DMS53 (cell line): Measurements from ENCODE around the gene BSN.
"Not testable (repeated sequence)": the region's sequence is repeated elsewhere in the genome, so short reads cannot be mapped to it uniquely, and the experiment has no call there.

ENCODE experiments used
- DNase-seq: peaks from one replicate; lab custom pipeline; 2025; lab: John Stamatoyannopoulos, UW

Gene BSN

DNA sequence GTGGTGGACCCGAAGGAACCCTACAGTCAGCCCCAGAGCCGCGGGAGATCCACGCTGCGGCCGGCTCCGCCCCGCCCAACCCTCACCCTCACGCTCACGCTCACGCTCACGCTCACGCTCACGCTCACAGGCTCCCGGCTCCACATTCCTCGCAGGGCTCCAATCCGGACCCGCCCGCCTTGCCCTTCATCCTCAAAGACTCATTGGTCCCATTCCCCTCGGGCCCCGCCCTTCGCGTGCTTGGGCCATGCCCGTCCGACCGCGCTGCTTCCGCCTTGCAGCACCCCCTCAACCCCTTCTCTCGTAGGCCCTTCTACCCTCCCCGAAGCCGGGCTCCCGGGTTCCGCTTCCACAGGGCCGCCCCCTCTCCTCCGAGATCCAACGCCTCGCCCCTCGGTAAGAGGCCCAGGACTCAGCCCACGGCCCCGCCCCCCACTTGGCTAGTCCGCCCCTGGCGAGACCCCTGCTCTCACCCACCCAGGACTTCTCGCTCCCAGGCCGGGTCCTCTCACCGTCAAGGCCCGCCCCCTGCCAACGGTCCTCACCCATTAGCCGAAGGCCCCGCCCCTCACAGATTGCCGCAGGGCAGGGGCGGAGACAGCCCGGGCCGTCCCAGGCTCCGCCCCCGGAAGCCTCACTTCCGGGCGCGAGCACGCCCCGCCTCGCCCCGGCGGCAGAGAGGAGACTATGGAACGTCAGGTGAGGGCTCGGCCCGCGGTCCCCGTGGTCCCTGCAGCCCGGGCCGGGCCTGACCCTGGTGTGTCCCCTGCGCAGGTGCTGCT, 119.6 kb downstream of the BSN start, which contains the start of gene APEH:
Gene APEH (plus strand): TSS at position 637 of the 782 bp plus-strand sequence. CDS start 51 bp downstream, at position 688.
- no peak for DNase-seq

DNA sequence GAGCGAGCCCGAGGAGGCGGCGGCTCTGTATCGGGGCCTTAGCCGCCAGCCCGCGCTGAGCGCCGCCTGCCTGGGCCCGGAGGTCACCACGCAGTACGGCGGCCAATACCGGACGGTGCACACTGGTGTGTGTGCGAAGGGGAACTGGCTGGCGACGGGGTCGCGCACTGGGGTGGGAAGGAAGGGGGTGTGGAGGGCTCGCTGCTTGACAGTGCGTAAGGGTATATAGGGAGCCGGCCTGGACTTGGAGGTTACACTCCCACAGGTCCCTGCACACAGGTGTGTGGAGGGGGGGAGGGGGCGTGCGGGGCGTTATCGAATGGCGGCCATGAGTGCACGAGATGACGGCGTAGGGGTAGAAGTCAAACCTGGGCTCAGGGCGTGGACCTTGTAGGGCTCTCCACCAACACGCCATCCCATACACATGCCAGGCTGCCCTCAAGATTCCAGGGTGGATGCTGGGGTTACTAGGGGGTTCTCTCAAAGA, 120.3 kb downstream of the BSN start:
- no peak for DNase-seq

DNA sequence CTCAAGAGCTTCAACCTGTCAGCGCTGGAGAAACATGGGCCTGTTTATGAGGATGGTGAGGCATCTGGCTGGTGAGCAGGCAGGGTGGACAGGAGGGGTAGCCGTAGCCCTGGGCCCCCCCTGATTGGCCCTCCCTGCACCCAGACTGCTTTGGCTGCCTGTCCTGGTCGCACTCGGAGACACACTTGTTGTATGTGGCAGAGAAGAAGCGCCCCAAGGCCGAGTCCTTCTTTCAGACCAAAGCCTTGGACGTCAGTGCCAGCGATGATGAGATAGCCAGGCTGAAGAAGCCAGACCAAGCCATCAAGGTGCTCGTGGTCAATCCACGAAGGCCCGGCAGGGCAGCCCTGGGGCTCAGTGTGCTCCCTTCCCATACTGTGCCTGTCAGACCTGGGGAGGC, 121.6 kb downstream of the BSN start:
- no peak for DNase-seq

DNA sequence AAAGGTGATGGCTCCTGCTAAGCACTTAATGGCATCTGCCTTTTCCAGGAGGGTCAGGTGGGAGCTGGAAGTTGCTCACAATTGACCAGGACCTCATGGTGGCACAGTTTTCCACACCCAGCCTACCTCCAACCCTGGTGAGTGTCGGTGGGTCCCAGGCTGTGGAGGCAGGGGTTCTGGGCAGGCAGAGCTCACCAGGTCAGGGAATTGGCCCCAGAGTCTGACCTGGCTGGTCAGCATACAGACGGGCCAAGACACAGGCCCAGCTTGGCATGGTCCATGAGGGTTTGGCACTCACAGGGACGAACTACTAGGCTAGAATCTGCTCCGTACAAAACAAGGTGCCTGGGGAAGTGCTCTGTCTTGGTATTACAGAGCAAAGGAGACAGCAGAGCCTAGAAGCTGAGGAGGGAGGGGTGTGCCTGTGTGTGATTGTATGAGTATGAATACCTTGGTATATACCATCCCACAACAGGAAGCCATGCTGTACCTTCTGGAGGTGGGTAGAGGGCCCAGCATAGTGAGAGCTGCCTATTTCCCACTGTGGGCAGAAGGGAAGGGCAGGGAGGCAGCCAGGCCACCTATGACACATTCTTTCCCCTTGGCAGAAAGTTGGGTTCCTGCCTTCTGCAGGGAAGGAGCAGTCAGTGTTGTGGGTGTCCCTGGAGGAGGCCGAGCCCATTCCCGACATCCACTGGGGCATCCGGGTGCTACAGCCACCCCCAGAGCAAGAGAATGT, 126.4 kb downstream of the BSN start:
- no peak for DNase-seq

DNA sequence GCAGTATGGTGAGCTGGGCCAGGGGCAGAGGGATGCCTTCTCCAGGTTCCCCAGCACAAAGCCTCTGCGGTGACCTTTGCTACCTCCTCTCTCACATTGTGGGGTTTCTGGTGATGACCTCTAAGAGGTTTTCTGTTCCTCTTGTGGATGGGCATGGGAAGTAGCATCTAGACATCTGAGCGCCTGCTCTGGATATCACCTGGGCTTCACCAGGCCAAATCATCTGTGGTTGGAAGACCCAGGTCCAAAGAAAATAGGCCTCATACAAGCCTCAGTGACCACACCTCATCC, 126.9 kb downstream of the BSN start:
- no peak for DNase-seq

DNA sequence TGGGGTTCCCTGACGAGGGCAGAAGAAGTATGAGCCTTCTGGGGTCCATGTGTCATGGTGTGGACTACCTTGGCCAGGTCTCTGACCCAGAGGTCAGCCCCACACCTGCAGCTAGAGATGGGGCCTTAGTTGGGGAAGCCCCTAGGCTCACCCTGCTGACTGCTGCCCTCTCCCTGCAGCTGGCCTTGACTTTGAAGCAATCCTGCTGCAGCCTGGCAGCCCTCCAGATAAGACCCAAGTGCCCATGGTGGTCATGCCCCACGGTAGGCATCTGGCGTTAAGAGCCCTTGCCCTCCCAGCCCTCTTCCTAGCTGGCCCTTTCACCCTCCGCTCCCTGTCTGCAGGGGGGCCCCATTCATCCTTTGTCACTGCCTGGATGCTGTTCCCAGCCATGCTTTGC, 127.3 kb downstream of the BSN start:
- no peak for DNase-seq

DNA sequence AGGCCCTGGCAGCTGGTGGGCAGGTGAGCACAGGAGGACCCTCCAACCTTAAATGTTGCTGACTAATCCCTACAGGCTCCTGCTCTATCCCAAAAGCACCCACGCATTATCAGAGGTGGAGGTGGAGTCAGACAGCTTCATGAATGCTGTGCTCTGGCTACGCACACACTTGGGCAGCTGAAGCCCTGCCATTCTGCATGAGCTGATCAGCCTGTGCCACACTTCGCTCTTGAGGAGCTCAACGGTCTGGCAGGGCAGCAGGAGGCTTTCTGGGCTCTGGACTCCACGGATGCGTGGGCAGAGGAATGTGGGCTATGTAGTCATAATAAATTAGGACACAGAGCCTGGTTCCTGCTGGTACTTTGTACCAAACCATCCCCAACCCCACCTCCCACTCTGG, 128.9 kb downstream of the BSN start:
- DNase-seq = no peak

DNA sequence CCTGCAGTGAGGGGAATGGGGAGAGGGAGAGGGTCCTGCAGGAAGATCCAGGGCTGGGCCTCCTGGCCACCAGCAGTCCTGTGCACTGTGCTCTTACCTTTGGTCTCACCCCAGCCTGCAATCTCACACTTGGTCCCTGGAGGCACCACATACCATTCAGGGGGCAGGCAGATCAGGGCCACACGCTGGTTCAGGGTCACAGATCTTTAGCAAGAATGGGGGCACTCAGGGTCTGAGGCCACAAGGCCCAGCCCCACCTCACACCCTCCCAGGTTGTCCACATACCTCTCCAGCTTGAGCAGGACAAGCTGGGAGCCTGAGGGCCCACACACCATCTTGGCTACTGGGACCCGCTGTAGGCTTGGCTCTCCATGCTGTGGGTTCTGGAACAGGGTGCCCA, 130.2 kb downstream of the BSN start:
- not testable (repeated sequence) for DNase-seq

DNA sequence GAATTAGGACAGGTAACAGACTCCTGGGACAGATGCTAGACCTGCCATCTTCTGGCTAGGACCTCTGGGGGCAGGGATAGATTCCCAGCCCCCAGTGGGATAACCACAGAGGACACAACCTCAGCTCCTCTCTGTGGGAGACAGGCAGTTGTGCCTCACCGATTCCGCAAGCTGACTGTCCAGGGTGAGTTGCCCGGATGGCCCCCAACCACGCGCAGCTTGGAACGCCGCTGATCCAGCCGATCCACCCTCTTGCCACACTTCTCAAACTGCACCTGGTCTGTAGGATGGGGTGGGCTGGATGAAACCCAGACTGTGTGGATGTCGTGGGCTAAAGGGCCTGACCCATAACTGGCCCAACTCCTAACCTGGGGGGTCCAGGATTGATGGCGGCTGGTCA, 130.8 kb downstream of the BSN start:
- not testable (repeated sequence) for DNase-seq

DNA sequence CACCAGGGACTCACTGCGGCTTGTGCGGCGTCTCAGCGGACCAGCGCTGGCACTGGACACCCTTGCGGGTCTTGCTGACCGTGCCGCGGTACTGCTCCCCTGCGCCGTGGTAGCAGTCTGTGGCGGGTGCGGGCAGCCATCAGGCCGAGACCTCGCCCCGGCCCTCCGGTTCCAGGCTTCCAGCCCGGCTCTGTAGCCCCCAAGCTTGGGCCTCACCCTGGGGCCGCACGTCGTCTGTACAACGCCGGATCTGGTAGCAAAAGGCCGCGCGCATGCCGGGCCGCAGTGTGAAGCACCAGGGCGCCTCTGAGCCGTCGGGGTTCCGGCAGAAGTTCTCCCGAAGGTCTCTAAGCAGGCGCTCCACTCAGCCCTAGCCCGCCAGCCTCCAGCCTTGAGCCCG, 131.6 kb downstream of the BSN start:
- DNase-seq = not testable (repeated sequence)

DNA sequence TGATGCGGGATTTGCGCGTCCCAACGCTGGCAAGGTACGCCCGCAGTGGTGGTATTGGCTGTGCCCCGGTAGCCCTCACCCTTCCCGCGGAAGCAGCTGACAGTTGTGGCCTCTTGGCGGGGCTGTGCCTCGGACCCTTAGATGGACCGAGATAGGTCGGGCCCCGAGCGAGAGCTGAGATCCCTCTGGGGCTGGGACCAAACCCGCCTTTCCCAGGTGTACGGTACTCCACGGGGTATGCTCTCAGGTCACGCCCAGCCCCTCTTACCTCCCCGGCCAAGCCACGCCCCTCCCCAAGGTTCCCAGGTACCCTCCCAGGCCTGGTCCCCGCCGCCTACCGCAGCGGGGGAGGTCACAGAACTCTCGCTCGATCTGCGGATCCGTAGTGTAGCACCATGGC, 132.1 kb downstream of the BSN start:
- not testable (repeated sequence) for DNase-seq

DNA sequence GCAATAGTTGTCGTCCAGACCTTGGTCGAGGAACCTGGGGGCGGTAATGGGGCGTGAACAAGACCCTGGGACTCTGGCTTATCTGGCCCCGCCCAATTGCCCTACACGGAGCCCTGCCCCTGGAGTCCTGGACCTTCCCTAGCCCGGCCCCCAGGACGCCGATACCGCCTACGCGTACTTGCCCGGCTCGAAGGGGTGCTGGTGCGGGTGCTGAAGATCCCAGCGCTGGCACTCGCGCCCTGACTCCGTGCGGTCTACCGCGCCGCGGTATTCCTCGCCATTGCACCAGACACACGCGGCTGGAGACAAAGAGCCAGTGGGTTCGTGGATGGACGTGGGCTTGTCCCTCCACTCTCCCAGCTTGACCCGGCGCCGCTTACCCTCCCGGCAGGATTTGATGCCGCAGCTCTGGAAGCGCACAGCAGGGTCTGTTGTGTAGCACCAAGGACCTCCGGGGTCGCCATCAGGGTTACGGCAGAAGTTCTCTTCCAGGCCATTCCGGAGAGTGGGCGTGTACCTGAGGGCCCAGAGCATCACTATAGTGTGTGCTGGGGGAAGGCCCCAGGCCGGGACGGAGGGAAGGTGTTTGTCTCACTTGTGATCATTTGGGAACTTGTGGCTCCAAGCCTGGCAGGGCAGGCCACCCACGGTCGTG, 132.6 kb downstream of the BSN start:
- not testable (repeated sequence) for DNase-seq

DNA sequence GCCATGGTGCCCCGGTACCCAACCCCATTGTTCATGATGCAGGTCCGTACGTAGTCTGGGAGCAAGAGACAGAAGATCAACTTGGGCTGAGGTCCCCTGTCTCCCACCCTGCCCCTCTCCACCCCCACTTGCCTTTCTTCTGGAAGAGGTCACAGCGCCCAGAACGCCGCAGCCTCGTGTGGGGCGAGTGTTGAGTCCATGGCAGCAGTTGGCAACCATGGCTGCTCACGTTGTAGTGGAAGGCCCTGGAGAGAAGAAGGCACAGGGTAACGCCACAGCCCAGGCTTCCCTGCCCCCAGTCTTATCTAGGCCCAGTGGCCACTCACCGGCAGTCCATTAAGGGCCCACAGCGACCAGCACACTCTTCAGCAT, 133.1 kb downstream of the BSN start:
- DNase-seq = not testable (repeated sequence)

DNA sequence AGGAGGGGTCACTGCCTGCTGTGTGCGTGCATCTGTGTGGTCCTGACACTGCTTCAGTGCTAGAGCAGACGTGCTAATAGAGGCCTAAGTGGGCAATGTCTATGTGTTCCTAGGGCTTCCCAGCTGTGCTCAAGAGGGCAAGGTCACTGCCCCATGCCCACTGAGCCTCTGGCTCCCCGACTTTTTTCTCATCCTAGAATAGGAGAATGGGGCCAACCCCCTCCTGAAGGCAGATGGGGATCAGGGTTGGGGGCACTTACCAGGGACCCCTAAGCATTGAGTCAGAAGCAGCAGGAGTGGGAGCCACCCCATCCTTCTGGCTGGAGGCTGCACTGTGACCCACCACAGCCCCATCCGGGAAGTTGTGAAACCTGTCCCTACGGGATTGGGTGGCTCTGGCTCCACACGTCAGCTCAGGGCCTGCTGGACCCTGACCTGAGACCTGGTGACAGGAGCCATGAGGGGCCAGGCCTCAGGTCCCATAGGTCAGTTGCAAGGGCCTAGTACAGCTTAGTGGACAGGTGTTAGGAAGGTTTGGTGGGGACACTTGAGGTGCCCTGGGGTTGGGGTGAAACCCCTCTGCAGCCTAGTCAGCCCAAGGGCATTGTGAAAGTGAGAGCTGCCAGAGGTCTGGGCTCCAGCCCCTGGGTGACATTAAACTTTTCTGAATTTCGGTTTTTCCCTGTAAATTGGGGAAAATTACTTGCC, 134.2 kb downstream of the BSN start:
- DNase-seq = not testable (repeated sequence)

DNA sequence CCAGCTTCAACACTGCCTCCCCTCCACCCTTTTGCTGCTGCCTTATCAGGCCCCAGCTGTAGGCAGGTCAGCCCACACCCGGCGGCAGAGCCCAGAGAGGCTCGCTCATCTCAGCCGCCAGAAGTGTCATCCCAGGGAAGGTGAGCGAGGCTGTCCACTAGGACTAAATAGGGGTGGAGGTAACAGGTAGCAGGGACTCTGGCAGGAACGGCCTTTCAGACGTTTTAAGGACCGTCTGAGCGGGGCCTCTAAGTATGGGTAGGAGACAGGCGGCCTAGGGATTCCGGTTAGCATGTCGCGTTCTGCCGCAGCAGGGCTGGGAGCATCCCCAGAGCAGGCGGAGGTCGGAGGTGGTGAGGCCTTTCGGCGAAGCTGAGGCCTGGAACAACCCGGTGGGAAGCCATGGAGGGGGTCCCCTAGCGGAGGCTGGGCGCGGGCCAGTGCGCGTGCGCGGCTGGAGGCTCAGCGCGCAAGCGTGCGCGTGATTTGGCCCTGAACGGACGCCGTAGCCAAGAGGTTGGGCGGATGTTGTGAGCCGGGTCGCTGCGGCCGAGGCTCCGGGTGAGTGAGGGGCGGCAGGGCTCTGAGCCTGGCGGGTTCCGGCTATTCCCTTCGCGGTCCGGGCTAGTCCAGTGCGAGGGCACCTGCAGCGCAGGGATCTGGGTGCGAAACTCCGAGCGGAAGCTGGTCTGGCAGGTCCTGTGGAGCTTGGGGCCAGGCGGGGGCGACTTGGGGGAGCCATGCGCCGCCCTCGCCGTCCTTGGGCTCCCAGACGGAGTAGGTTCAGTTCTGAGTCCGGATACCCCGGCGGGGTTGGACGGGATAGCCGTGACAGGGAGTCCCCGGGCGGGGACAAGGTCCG, 135.0 kb downstream of the BSN start, which contains the start of the genes MST1 and RNF123:
Gene MST1 (minus strand): TSS at position 429 of the 862 bp plus-strand sequence. CDS start 783 bp downstream, outside the sequence.
Gene RNF123 (plus strand): TSS at position 512 of the 862 bp plus-strand sequence. CDS start 1,609 bp downstream, outside the sequence.
- no peak for DNase-seq

DNA sequence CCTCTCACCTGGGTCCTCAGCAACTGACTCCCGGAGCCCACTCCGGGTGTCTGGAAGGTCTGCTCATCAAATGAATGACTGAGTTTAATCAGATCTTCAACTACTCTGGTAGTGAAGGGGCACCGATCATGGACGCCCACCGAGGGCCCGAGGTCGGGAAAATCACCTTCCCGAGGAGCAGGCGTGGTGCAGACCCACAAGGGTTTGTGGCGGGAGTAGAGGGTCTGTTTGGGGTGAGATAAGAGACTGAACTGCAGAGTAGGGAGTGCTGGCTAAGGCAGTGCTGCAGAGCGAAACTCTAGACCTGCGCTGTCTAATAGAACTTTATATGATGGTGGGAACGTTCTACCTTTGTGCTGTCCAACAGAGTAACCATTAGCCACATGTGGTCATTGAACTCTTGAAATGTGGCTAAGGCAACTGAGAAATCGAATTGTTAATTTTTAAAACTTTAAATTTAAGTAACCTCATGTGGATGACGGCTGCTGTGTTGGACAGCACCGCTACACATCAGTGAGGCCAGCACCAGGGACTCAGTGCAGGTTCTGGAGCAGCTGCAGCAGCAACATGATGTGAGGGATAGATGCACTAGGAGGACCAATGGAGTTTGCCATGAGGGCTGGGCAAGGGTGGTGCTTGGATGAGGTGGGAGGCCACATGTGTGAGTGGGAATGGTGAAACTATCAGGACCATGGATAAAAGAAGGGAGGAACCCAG, 135.8 kb downstream of the BSN start:
- DNase-seq = not testable (repeated sequence)

DNA sequence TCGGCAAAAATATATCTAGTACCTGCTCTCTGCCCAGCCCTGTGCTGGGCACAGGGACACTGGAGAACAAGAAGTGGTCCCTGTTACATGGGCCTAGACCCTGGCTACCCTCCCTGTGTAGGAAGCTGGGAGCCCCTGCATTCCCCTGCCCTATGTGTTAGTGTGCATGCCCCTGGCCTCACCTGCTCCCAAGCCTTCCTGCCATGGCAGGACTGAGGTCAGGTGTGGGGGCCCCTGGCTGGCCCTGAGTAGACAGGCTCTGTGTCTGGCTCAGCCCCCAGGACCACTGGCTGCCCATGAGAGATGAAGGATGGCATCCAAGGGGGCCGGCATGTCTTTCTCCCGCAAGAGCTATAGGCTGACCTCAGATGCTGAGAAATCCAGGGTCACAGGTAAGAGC, 136.6 kb downstream of the BSN start:
- not testable (repeated sequence) for DNase-seq

DNA sequence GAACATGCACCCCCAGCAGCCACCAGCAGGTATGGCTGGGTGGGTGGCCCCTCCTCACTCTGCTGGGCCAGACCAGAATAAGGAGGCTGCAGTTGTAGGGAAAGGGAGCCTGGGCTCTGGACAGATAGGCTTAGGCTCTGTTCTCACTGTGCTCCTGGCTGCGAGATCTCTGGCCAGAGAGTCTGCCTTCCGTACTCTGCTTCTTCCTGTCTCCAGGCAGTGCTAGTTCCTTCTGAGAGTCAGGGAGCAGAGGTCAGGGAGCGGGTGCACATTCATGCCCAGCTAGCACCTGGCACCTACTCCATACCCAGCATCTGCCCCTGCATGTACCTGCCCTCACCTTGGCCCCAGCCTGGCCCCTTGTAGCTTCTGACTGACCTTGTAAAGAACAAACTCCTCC, 137.2 kb downstream of the BSN start:
- DNase-seq = not testable (repeated sequence)

DNA sequence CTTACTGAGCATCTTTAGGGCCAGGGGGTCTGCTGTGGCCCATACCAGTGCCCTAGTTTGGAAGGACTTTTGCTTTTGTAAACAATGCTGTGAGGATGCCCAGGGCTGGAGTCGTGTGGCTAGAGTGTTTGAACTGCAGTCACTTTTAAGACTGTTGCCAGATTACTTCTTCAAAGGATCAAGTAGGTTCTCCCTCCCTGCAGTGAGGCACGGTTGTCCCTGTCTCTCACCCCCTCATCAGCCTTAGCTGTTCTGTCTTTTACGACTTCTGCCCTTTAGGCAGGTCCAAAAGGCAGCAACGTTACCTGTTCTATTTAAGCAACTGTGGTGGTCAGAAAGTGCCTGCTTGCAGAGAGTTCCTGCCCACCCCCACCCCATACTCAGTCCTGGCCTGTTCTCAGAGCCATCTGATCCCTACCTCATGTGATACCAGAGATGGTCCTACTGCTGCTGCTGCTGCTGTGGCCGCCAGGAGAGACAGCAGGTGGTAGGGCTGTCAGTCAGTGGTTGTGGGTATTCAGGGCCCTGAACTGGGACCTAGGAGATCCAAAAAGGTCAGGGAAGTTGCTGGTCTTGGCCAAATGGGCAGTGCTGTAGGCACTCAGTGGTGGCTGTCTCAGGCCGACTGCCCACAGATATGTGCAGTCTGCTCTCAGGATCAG, 140.3 kb downstream of the BSN start:
- DNase-seq = not testable (repeated sequence)
